IPS-NIHi11 (cell line): ENCODE data around the gene ZNF777.

ENCODE experiments used
- DNase-seq: peaks from one replicate; pipeline ENCODE4 v3.0.0; 2012; ENCODE audit warnings: mixed read lengths, low spot score

Gene ZNF777

DNA sequence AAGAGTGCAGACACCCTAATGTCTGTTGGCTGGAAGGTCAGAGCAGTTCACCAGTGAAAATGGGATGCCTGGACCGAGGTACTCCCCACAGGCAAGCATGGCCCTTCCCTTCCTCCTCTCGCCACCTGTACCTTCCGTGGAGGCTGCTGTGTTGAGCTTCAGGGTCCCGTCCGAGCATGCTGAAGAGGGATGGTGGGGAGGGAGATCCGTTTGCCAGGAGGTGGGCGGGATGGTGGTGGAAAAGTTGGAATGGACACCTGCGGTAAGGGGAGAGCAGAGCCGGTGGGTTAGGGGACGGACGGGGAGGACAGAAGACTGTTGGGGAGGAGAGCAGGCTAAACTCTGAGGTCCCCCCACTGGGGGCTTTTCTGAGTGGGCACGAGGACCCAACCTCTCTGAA is 15.9 kb upstream of the ZNF777 start:
- no peak for DNase-seq

DNA sequence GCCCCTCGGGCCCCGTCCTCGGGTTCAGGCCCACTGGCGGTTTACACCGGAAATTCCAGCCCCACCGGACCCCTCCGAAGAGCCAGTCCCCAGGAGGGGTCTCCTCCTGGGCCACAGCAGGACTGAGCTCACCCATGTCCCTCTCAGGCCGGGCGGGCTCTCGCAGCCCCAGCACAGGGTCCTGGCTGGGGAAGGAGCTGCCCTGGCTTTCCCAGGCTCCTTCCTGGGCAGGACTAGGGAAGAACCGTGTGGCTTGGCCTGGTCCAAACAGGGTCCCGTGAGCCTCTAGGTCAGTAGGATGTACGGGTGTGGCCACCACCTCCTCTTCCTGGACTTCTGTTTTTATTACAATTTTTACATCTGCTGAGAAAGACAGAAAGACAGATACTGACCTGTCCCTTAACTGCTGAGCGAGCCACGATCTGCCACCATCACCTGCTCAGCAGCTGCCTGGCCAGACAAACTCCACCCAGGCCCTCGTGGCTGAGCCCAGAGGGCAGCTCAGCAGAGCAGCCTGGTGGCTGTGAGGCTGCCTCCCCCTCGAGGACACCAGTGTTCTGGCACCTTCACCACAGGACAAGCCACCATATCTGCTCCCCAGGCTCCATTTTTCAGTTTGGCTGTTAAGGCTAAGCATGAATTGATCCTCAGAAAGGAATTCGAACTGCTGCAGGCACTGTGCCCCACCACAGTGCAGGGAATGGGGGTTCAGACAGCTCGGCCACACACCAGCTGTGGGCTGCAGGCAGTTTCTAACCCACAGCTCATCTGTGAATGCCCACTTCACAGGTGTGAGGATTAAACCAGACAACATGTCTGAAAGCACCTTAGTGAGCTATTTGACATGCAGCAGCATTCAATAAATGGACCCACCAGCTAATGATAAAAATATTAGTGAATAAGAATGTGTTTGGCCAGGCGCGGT is 14.5 kb upstream of the ZNF777 start:
- DNase-seq: no peak

DNA sequence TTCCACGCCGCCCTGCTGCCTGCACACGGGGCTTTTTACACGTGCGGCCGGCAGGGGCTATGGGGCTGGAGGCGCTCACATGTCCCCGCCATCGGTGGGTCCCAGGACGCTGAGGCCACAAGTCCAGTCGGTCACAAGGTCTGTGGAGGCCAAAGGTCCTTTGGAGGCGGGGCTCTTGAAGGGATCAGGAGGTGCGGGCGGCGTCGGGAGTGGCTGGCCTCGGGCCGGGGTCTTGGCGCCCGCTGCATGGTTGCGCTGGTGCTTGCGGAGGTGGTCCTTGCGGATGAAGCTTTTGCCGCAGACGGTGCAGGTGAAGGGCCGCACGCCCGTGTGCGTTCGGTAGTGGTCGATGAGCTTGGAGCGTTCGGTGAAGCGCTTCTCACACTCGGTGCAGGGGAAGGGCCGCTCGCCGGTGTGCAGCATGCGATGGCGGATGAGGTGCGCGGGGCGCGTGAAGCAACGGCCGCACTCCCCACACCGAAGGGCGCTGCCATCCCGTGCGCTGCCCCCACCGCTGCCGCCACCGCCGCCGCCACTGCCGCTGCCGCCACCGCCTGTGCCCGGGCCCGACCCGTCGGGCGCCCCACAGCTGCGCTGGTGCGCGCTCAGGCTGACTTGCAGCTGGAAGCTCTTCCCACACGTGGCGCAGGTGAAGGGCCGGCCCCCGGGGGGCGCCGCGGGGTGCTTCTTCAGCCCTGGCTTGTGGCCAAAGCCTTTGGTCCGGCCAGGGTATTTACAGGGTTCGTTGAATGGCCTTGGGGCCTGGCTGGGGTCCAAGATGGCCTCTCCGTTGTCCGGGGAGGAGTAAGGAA is 13.7 kb upstream of the ZNF777 start:
- DNase-seq: peak; percentile 55

DNA sequence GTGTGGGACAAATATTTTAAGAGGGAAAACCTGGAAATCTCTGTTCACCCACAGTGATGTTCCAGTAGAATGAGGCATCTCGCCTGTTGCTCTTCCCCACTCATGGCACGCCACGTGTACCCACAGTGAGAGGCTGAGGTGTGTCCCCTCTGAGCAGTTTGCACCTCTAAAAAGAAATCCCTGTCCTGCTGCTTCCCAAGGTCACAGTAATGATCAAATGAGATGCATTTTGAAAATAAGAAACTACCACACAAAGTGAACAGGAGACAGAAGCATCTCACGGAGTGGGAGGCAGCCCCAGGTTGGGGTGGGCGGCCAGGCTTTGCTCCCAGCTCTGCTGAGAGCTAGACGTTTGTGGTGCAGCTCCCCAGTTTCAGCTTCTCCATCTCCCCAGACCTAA is 12.4 kb upstream of the ZNF777 start:
- no peak for DNase-seq

DNA sequence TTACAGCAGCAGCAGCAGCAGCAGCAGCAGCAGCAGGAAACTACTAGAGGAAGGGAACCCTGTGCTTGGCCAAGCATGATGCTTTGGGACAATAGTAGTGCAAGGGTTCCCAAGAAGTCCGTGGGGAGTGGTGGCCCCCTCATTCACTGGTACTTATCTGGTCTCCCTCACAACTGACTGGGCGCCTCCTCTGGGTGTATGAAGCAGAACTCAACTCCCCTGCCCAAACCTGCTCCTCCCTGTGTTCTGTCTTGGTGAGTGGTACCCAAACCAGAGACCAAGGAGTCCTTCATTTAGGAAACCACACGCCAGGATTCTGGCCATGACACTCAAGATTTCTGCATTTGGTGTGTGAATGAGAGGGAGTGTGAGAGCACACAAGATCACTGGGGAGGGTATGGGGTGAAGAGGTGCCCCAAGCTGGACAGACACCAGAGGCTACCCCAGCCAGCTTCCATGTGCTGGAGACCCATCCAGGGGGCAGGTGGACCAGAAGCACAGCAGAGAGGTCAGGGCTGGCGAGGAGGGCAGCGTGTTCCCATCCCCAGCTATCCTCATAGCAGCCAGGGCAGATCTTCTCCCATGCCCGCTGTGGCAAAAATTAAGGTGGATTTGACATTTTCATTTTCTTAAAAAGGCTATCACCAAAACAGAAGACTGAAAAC is 10.6 kb upstream of the ZNF777 start:
- DNase-seq: no peak

DNA sequence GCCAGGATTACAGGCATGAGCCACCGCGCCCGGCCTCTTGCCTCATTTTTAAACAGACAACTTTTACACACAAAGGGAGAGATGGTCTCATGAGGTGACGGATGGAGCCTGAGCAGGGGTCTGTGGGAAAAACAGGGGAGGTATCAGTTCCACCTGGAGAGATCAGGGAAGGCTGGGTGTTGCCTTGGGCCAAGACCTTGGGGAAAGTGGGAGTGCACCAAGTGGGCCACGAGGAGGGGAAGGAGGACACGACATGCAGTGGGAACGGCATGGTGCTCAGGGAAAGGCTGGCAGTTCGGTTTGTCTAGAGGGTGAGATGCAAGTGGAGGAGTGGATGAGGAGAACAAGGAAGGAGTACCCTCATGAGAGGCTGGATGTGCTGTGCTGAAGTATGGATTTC is 8.9 kb upstream of the ZNF777 start:
- no peak for DNase-seq

DNA sequence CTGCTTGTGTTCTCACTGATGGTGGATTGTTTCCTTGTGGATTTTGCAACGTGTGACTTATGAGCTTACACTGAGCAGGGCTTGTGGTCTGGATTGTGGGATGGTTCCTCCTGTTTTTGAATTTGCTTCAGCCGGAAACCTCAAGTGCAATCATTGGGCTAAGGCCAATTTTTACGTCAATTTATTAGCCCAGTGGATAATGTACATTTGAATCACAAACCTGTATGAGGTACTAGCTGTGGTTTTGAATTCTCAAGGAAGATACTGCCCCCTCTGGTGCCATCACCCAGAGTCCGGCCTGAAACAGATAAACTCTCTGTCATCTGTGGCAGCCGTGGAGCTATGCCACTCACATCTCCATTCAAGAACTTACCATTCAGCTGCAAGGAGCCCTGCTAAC is 7.3 kb upstream of the ZNF777 start:
- DNase-seq: no peak

DNA sequence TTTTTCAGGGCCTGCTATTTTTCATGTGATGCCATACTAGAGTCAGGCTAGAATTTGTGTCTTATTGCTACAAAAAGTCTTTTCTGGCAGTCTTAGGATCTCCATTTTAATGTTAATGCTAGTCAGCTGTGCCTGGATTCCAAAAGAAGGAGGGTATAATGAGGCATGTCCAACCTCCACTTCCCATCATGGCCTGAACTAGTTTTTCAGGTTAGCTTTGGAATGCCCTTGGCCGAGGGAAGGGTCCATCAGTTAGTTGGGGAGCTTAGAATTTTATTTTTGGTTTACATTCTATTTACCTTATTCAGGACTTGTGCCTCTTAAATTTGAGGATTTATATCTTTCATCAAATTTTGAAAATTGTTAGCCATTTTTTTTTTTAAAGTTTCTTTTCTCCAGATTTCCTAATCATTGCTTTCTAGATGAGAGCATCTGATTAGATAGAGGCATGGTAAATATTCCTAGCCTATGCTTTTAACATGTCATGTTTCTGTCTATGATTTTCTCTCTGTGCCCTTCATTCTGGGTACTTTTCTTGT is 6.5 kb upstream of the ZNF777 start:
- DNase-seq: no peak

DNA sequence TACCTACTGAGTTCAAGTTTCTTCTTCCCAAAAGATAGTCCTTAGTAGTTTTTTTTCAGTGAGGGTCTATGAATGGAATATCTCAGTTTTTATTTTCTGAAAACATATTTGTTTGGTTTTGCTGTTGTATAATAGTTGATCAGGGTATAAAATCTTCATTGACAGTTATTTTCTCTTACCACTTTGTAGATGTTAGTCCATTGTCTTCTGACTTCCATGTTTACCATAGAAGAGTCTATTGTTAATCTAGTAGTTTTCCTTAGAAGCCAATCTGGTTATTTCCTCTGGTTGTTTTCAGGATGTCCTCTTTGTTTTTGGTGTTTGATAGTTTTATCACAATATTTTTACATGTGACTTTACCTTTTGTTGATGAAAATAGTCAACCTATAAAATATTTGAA is 5.5 kb upstream of the ZNF777 start:
- no peak for DNase-seq

DNA sequence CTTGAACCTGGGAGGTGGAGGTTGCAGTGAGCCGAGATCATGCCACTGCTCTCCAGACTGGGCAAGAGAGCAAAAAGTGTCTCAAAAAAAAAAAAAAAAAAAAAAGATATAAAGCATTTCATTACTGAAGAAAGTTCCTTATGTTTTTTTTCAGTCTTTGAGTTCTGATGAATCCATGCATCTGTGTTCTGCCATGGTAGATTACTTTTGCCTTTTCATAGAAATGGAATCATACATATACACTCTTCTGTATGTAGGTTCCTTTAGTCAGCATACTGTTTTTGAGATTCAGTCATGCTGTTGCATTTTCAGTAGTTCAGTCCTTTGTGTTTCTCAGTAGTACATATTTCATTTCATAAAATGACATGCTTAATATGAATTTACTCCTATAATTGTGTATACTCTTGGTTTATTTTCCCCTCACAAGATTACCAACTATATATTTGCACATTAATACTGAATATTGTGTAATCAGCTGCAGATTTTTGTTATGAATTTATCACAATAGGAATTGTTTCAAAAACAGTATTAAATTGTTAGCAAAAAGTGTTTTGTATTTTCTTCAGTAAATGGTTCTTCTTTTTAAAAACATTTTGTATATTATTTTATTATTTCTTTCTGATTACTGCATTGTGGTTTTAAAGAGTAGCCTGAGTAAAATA is 2.8 kb upstream of the ZNF777 start:
- no peak for DNase-seq

DNA sequence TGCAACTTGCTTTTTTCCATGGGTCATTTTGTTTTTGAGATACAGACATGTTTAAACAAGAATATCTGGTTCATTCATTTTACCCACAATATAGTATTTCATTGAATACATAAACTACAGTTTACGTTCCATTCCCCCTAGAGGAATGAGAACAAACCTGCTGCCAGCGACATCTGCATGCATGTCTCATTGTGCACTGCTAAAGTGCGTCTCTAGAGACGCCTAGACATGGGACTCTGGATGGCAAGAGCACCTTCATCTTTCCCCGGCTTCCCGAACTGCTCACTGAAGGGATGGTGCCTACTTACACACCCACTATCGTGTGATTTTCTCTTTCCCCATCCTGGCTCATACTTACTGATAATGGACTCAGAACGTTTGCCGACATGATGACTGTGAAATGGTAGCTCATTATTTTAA is 1.2 kb upstream of the ZNF777 start:
- DNase-seq: no peak

DNA sequence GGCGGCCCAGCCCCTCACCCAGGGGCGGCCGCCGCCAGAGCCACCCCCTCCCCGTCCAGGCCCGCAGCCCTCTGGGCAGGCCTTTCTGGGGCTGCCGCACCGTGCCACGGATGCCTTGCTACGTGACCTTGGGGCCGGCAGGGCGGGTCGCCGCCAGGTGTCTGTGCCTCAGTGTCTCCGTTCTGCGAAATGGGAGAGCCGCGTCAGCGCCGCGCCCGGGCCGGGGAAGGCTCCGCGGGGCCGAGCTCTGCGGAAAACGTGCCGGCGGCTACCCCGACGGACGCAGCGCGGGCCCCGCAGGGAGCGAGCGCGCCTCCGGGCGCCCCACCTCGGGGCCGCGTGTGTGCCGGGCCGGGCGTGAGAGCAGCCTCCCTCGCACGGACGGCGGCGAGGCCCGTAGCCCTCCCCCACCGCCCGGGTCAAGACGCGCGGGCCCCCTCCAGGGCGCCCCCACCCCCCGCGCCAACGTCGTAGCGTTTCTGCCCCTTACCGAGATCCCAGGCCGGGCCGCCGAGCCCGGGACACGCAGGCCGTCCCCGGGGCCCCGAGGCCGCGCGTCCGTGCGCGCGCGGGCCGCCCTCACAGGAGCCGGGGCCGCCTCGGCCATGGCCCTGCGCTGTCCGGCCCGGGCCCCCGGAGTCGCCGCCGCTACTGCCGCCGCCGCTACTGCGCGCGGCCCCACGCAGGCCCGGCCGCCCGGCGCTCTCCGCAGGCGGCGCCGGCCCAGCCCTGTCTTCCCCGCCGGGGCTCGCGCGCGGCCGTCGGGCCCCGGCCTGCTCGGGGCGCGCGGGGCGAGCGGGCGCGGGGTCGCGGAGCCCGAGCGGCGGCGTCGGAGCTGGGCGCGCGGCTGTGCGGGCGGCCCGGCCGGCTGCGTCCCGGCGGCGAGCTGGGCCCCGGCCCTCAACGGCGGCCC is 1.1 kb downstream of the ZNF777 start:
- peak; percentile 79 for DNase-seq

DNA sequence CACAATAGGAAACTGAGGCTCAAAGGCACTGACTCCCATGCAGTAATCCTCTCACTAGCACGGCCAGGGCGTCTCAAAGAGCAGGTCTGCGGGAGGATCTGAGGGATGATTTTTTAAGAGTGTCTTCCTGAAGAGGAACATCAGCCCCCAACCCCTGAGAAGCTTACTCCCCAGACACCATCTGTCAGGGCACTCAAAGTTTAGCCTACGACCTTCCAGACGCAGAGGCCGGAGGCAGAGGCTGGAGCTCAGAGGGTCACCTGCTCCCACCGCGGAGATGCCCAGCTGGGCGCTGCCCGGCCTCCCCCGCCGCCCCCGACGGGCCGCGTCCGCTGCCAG is 1.7 kb downstream of the ZNF777 start:
- DNase-seq: no peak

DNA sequence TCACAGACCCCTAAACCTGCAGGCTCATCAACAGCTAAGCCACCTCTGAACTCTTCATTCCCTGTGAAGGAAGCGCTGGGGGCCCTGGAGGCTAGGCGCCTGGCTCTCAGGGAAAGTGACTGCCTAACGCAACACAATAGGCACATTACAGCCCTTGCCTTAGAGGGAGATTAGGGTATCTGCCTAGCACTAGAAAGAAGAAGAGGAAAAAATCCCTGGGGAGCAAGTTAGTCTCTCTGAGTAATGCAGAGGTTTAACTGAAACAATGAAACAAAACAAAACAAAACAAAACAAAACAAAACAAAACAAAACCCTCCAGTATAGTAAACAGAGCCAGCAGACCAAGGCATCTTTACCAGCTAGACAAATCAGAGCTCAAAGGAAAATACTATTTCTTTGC is 2.6 kb downstream of the ZNF777 start:
- no peak for DNase-seq

DNA sequence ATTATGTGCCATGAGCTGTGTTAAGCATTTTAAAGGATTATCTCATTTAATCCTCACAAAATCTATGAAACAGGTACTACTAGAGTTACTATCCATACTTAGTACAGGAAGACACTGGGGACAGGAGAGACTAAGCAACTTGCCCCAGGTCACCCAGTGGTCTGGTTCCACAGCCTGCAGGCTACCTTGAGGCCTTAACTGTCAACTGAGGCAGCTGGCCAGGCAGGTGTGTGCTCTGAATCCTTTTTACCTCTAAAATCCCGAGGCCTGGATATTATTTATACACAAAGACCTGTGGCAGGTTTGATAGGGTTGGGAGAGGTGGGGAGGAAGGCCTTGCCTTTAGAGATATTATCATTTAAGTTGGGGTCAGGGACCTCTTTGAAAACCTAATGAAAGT is 3.1 kb downstream of the ZNF777 start:
- DNase-seq: no peak

DNA sequence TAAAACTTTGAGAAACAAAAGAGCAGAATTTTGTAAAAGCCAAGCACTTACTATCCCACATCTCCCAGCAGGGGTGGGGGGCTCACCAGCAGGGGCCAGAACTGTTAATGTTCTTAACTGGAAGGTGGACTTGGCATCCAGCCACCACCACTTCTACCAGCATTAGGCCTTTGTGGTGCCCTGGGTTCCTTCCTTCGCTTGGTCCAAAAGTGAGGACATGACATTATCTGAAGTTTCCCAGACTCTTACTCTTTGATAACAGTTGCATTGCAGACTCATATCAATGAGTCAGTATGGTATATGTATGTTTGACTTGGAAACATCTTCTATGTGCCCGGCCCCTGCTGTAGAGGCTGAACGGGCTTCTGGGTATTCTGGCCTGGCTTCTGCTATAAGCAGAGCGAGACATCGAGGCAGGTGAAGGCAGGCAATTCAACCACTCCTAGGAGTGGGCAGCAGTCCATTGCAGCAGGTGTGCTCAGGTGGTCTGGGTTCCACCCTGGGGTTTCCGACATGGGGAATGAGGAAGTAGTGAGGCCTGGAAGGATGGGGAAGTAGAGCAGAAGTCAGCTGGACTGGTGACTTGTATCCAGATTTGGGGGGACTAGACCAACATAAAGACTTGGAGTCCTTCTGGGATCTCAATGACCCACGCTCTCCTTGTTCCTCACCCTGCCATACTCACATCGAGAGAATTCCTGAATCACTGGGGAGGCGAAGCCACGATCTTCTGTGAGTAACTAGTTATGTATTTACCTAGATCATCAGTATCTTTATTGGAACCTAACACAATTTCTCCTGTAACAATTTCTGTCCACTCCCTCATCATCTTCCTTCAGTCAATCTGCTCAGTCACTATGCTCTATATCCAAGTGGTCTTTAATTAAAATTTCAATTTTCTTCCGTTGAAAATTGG is 4.1 kb downstream of the ZNF777 start:
- DNase-seq: no peak

DNA sequence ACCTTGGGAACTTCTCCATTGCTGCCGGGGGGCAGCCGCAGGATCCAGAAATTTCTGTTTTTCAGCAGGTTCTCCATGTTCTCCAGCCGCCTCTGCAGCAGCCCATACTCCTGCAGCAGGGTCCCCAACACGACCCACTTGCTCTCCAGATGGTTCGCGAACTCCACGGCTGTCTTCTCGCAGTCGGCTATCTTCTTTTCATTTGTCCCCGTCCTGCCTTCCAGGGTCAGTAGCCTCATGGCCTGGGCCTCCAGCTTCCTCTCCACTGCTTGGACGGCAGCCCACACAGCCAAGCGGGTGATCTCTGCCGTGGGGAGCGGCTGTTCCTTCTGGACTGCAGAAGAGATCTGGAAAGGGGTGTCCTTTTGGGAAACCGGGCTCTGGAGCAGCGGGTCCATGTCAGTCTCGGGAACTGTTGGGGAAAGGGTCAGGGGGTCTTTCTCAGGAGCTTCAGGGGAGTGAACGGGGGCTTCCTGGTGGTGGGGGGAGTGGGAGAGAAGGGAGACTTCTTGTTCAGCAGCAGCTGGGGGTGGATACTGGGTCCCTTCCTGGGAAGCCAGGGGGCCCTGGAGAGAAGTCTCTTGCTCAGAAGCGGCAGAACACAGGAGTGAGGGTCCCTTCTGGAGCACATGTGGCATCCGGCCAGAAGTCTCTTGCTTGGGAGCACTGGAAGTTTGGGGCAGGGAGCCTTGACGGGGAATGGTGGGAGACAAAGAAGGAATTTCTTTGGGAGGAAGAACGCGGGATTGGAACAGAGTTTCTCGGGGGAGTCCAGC is 5.5 kb downstream of the ZNF777 start:
- DNase-seq: no peak

DNA sequence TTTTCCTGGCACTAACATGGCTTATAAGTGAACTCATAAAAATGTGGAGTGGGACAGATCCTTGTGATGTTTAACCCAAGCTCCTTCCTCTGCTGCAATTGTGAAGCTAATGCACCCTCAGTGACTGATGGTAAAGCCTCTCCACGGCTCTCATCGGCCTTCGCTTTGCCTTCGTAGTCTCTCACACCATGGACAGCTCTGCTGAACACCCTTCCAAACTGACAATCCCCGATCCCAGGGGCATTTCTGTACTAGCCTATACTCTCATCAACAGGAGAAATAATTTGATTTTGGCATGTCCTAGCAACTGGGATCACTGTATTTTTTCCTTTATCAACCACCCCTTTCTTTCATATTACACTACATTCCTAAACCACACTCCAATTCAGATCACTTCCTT is 6.1 kb downstream of the ZNF777 start:
- DNase-seq: no peak

DNA sequence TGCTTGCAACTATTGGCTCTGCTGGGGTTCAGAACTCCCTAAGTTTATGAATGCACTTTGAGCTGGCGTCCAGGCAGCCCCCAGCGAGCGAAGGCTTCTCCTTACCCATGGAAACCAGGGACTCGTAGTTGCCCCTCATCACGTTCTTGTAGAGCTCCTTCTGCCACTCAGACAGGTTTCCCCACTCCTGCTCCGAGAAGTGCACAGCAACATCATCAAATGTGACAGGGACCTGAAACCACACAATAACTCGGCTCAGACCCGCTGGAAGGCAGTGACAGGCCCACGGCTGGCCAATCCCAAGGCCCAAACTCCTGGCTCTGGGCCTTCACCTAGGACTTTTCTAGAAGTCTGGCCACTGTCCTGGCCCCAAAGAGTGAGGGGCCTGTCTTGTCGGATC is 6.9 kb downstream of the ZNF777 start:
- no peak for DNase-seq
